ENCODE results near the gene LRRTM2.

LRRTM2 gene

GRCh38 chr5:138853132-138853531, 22.0 kb downstream of the LRRTM2 start:
- Histone ChIP-seq H3K36me3 (ENCODE audit: low read depth) (peaks cover 16% of the 10 kb centered on the region), H3K4me3 (ENCODE audit: severe bottlenecking) (no peak overlapping the region), H3K9me3 (ENCODE audit: severe bottlenecking) (no peaks in the 10 kb centered on the region), H3K4me1 (ENCODE audit: insufficient read depth, poor library complexity, severe bottlenecking) (peaks cover 33% of the 10 kb centered on the region), H3K27ac (ENCODE audit: poor library complexity, severe bottlenecking) (no peak overlapping the region), H3K27me3 (ENCODE audit: insufficient read depth, poor library complexity, severe bottlenecking) (no peaks in the 10 kb centered on the region)
- DNase-seq (ENCODE audit: low spot score) (no peak), ATAC-seq (ENCODE audit: low read depth) (no peak)
- TF ChIP-seq, protein P1, sequence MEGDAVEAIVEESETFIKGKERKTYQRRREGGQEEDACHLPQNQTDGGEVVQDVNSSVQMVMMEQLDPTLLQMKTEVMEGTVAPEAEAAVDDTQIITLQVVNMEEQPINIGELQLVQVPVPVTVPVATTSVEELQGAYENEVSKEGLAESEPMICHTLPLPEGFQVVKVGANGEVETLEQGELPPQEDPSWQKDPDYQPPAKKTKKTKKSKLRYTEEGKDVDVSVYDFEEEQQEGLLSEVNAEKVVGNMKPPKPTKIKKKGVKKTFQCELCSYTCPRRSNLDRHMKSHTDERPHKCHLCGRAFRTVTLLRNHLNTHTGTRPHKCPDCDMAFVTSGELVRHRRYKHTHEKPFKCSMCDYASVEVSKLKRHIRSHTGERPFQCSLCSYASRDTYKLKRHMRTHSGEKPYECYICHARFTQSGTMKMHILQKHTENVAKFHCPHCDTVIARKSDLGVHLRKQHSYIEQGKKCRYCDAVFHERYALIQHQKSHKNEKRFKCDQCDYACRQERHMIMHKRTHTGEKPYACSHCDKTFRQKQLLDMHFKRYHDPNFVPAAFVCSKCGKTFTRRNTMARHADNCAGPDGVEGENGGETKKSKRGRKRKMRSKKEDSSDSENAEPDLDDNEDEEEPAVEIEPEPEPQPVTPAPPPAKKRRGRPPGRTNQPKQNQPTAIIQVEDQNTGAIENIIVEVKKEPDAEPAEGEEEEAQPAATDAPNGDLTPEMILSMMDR (IDR thresholded peaks at IDR 0.05; ENCODE audit: poor library complexity, severe bottlenecking): no peak

DNA sequence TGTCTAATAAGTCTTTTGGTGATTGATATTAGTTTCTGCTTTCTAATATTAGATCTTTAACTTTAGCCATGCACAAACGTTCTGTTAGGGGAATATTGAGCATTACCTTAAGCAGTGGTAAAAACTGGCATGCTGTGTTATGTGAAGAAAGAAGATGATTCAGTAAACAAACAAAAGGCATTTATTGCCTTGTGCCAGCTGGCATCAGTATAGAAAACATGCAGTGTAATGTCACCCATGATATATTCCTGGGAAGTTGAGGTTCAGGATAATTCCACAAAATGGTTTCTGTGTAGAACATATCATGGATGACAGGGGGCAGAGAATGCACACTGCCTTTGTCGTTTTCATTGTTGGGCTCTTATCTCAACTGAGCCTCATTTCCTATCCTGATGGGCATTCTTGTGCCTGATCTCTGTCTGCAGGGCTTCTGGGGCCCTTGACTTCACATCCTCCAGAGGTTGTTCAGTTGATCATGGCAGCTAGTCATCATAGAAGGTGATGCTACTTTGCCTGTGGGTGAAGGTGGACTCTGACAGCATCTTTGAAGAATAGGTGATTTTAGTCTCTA, 24.2 kb downstream of the LRRTM2 start:
- H3K27ac ChIP-seq (ENCODE audit: poor library complexity, severe bottlenecking): no peak overlapping the region
- ATAC-seq (ENCODE audit: low read depth) (peak; percentile 81), DNase-seq (ENCODE audit: low spot score) (no peak)
- no peaks in the 10 kb centered on the region for H3K27me3 ChIP-seq (ENCODE audit: insufficient read depth, poor library complexity, severe bottlenecking)
- H3K4me3 ChIP-seq (ENCODE audit: severe bottlenecking): no peak overlapping the region
- TF ChIP-seq, protein P1 (IDR thresholded peaks at IDR 0.05; ENCODE audit: poor library complexity, severe bottlenecking): no peak
- H3K4me1 ChIP-seq (ENCODE audit: insufficient read depth, poor library complexity, severe bottlenecking): peaks cover 45% of the 10 kb centered on the region
- H3K9me3 ChIP-seq (ENCODE audit: severe bottlenecking): no peaks in the 10 kb centered on the region
- peaks cover 22% of the 10 kb centered on the region for H3K36me3 ChIP-seq (ENCODE audit: low read depth)

- TF ChIP-seq, protein P1 (IDR thresholded peaks at IDR 0.05; ENCODE audit: poor library complexity, severe bottlenecking): no peak
- DNase-seq (ENCODE audit: low spot score): no peak
- no peak for ATAC-seq (ENCODE audit: low read depth)
- Histone ChIP-seq H3K4me3 (ENCODE audit: severe bottlenecking) (no peak overlapping the region), H3K36me3 (ENCODE audit: low read depth) (peaks cover 23% of the 10 kb centered on the region), H3K9me3 (ENCODE audit: severe bottlenecking) (no peaks in the 10 kb centered on the region), H3K4me1 (ENCODE audit: insufficient read depth, poor library complexity, severe bottlenecking) (peaks cover 56% of the 10 kb centered on the region), H3K27me3 (ENCODE audit: insufficient read depth, poor library complexity, severe bottlenecking) (no peaks in the 10 kb centered on the region), H3K27ac (ENCODE audit: poor library complexity, severe bottlenecking) (peak overlapping the region; percentile 11)
These were observed 25.3 kb downstream of the LRRTM2 start for GRCh38 chr5:138849882-138850281.

GRCh38 chr5:138849439-138849838, 25.7 kb downstream of the LRRTM2 start:
- peaks cover 21% of the 10 kb centered on the region for H3K36me3 ChIP-seq (ENCODE audit: low read depth)
- DNase-seq (ENCODE audit: low spot score): no peak
- peaks cover 60% of the 10 kb centered on the region for H3K4me1 ChIP-seq (ENCODE audit: insufficient read depth, poor library complexity, severe bottlenecking)
- TF ChIP-seq, protein P1 (IDR thresholded peaks at IDR 0.05; ENCODE audit: poor library complexity, severe bottlenecking): no peak
- H3K9me3 ChIP-seq (ENCODE audit: severe bottlenecking): no peaks in the 10 kb centered on the region
- H3K27me3 ChIP-seq (ENCODE audit: insufficient read depth, poor library complexity, severe bottlenecking): no peaks in the 10 kb centered on the region
- H3K27ac ChIP-seq (ENCODE audit: poor library complexity, severe bottlenecking): peak overlapping the region; percentile 11
- H3K4me3 ChIP-seq (ENCODE audit: severe bottlenecking): no peak overlapping the region
- no peak for ATAC-seq (ENCODE audit: low read depth)

DNA sequence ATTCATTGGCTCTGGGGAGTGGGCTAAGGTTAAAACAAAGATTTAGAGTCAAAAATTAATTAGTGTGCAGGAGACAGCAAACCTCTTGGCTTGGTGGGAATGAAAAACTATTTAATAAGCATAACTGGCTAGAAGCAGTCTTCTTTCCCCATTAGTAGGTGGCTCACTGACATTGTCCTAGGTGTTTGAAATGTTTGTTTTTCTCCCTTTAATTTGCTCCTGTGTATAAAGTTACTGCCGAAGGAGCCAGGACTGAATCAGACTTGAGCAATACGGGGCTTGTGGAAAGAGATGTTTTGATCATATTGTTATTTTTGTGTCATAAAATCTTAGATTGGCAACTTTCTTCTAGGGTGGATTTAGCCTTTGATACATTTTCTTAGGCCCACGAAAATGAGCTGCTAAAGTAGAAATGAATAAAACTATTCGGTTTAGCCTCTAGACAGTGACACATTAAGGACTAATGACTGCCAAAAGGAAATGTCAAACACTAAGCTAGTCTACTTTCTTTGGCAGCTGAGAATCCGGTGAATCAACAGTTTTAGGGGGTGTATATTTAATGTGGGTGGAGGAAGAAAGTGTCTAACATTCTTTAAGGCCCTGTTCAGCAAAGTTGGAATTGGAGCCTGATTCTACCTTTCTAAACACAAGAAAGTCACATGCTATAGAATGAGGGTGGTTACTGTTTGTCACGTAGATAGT, 30.2 kb downstream of the LRRTM2 start:
- Histone ChIP-seq H3K4me1 (ENCODE audit: insufficient read depth, poor library complexity, severe bottlenecking) (peaks cover 67% of the 10 kb centered on the region), H3K27ac (ENCODE audit: poor library complexity, severe bottlenecking) (peak overlapping the region; percentile 97), H3K36me3 (ENCODE audit: low read depth) (peaks cover 20% of the 10 kb centered on the region), H3K27me3 (ENCODE audit: insufficient read depth, poor library complexity, severe bottlenecking) (no peaks in the 10 kb centered on the region), H3K4me3 (ENCODE audit: severe bottlenecking) (no peak overlapping the region), H3K9me3 (ENCODE audit: severe bottlenecking) (no peaks in the 10 kb centered on the region)
- TF ChIP-seq, protein P1 (IDR thresholded peaks at IDR 0.05; ENCODE audit: poor library complexity, severe bottlenecking): no peak
- ATAC-seq (ENCODE audit: low read depth): peak; percentile 86
- no peak for DNase-seq (ENCODE audit: low spot score)

Measured in RWPE2 (cell line).